IPS-NIHi7 (cell line): ENCODE measurements around the gene GTF3C1.

Experiments used
- DNase-seq: peaks from one replicate; pipeline ENCODE4 v3.0.0; 2012; ENCODE audit warnings: mixed read lengths; ENCODE audit errors: extremely low spot score

The GTF3C1 gene

GRCh38 chr16:27427538-27427937 lies 122.2 kb downstream of the GTF3C1 start:
- no peak for DNase-seq

DNA sequence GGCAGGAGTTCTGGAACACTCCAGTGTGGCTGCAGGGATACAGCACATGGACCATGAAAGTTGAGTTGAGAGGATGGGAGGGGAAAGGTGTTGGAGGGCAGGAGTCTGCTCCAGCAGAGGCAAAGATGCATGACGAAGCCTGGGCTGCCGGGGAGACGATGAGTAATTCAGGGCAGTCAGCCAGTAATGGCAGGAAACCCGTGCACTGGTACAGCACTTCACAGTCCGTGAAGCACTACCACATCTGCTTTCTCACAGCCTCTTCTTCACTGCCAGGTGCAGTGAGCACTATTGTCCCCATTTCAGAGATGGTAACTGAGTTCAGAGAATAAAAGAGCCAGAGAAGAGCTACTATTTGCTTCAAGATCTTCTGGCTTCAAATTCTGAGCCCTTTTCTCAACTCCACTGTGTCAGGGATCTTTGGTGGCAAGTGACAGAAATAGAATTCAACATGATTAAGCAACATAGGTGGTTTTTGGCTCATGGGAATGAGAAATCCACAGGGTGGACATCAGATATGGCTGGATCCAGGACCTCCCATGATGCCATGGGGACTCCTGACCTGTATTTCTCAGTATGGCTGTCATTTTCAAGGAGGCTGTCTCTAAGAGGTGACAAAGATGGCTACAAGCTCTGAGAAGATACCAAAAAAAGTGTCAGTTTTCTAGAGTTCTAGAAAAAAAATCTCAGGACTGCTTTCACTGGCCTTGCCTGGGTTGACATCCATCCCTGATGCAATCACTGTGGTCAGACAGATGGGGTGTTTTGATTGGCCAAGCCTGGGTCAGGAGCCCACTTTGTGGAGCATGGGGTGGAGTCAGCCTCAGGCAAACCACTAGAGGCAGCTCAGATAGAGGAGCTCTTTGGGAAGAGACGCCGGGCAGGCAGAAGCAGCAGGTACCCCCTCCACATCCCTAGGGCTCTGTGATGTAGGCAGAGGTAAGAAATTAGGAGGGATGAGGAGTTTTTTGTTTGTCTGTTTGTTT lies 123.0 kb downstream of the GTF3C1 start:
- DNase-seq = peak; percentile 57

GRCh38 chr16:27425961-27426360 lies 123.8 kb downstream of the GTF3C1 start:
- DNase-seq = no peak

DNA sequence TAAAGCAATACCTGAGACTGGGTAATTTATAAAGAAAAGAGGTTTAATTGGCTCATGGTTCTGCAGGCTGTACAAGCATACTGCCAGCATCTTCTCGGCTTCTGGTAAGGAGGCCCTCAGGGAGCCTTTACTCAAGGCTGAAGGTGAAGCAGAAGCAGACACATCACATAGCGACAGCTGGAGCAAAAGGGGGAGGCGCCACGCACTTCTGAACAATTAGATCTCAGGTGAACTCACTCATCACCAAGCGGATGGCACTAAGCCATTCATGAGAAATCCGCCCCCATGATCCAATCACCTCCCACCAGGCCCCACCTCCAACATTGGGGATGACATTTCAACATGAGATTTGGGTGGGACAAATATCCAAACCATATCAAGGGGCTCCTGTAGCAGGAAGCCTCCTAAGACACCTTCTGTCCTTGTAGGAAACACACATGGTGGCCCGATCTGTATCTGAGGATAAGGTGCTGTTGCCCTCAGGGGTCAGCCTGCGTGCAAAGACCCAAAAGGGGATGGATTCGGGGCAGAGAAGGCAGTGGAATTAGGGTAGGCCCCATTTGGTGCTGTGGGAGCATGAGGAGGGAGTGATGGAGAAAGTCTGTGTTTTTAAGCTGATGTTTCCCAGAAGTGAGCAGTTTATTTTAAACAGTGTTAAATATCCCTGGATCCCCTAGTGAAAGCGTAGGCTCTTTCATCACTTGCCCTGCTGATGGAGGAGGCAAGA lies 124.8 kb downstream of the GTF3C1 start:
- peak; percentile 3 for DNase-seq

GRCh38 chr16:27421961-27422740 lies 127.6 kb downstream of the GTF3C1 start:
- DNase-seq = no peak

GRCh38 chr16:27417047-27417671 lies 132.6 kb downstream of the GTF3C1 start:
- DNase-seq = no peak

DNA sequence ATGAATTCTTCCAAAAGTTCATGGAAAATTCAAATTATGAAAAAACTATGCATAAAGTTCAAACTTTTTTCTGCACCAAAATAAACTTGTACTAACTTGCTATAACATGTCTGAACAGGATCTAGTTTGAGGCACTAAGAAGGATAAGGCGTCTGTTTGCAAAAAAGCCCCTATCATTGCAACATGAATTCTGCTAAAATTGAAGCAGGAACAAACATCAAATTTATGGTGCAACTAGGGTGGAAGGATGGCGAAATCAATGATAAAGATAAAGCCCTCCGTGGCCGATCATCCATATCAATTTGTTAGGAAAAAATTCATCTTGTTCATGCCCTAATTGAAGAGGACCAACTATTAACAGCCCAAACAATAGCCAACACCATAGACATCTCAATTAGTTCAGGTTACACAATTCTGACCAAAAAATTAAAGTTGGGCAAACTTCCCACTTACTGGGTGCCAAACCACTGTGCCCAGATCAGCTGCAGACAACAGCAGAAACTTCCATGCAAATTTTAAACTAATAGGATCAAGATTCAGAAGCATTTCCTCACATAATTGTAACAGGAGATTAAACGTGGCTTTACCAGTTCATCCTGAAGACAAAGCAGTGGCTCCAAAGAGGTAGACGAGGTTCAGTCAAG lies 134.8 kb downstream of the GTF3C1 start:
- no peak for DNase-seq

DNA sequence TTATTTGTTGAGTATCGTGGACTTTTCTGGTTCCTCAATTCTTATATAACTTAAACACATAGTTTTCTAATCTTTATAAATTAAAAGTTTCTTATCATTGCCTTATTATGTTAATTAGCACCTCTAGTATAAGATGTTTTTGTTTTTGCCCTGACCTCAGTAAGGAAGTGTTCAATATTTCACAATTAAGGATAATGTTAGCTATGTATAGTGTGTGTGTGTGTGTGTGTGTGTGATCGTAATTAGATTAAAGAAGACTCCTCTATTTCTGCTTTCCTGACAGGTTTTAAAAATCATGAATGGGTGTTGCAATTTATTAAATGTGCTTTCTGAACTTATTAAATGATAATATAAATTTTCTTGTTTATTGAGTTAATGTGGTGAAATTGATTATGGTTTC lies 135.8 kb downstream of the GTF3C1 start:
- no peak for DNase-seq

GRCh38 chr16:27410761-27411160 lies 139.0 kb downstream of the GTF3C1 start:
- DNase-seq = no peak
